Naive thymus-derived CD8-positive, alpha-beta T cell (primary cell): Measurements from ENCODE around the gene THEM5. TPM values are rescaled to one million over a fixed set of nuclear protein-coding genes. Genes with fewer than 3 reads are reported as not detected.
"Not testable (repeated sequence)": the region's sequence is repeated elsewhere in the genome, so short reads cannot be mapped to it uniquely, and the experiment has no call there.

Source experiments
- ATAC-seq, 2 donors: fragments of 150-1000 bp; cut with Tn5 transposase in 1 of 2; sonication (Bioruptor Pico), chemical (Tn5 transposase) in 1 of 2; 1 replicate in 1 of 2; 2 replicates in 1 of 2; pipeline ENCODE4 v1.10.0; 2021; ENCODE audit warnings: mild to moderate bottlenecking in 2 of 2, moderate library complexity in 2 of 2
- POLR2A ChIA-PET: fragments of 350-600 bp; sonication (Branson Sonifier 250); formaldehyde crosslinking; loops from one replicate; lab custom pipeline; 2021; ENCODE audit warnings: antibody characterized with exemption; lab: Charles Lee
- DNase-seq, 10 donors: peaks; one replicate each; pipeline versions ENCODE4 v3.0.0 to v3.0.0-alpha.2; 2020 to 2022
- H3K27ac Mint-ChIP-seq, 10 donors: one replicate each; pipeline ENCODE4 v1.8.0; 2020 to 2022; ENCODE audit warnings: mild to moderate bottlenecking in 10 of 10, mixed read lengths in 10 of 10, moderate library complexity in 4 of 10, inconsistent platforms in 1 of 10
- H3K27me3 Mint-ChIP-seq, 5 donors: one replicate each; pipeline ENCODE4 v1.8.0; 2021 to 2022; ENCODE audit warnings: mixed read lengths in 5 of 5
- H3K36me3 Mint-ChIP-seq, 3 donors: one replicate each; pipeline ENCODE4 v1.8.0; 2020 to 2022; ENCODE audit warnings: mixed read lengths in 3 of 3, mild to moderate bottlenecking in 2 of 3, inconsistent platforms in 1 of 3
- H3K4me1 Mint-ChIP-seq, 4 donors: one replicate each; pipeline ENCODE4 v1.8.0; 2021 to 2022; ENCODE audit warnings: mixed read lengths in 4 of 4
- H3K4me3 Mint-ChIP-seq, 10 donors: one replicate each; pipeline ENCODE4 v1.8.0; 2020 to 2022; ENCODE audit warnings: mild to moderate bottlenecking in 10 of 10, mixed read lengths in 10 of 10, moderate library complexity in 6 of 10, inconsistent platforms in 1 of 10
- H3K9me3 Mint-ChIP-seq, 9 donors: one replicate each; pipeline ENCODE4 v1.8.0; 2020 to 2022; ENCODE audit warnings: mixed read lengths in 9 of 9, mild to moderate bottlenecking in 3 of 9, inconsistent platforms in 1 of 9, moderate library complexity in 1 of 9
- polyA plus RNA-seq, 3 donors: library from polyadenylated mRNA; unstranded; fragments of 300-500 nt; fragmentation: Illumina TruSeq; gene quantifications; one replicate each; pipeline ENCODE4 v1.2.3, GENCODE V29; 2021
- total RNA-seq, 8 experiments: library from RNA in 2 of 8; stranded (reverse) in 2 of 8; gene quantifications; one replicate each; pipeline ENCODE4 v1.2.3 and lab custom pipeline; 2021 to 2026

THEM5 gene
- total and polyA plus RNA-seq, 5 experiments from 2014 or later: not detected

DNA sequence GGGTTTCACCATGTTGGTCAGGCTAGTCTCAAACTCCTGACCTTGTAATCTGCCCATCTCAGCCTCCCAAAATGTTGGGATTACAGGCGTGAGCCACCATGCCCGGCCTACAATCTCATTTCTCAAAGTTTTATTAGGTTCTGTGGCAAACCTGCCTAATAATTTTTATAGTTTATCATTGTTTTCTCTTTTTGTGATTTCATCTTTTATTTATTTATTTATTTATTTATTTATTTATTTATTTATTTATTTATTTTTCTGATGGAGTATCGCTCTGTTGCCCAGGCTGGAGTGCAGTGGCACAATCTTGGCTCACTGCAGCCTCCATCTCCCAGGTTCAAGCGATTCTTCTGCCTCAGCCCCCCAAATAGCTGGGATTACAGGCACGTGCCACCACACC lies 31.4 kb upstream of the THEM5 start:
- peaks cover 9 to 70% (median 15%) of the 10 kb centered on the region in 3 donors for H3K36me3 Mint-ChIP-seq
- not testable (repeated sequence) for H3K27me3 Mint-ChIP-seq, ATAC-seq, H3K4me1 Mint-ChIP-seq, H3K9me3 Mint-ChIP-seq, H3K27ac Mint-ChIP-seq, DNase-seq, H3K4me3 Mint-ChIP-seq
- POLR2A ChIA-PET: interaction anchor here (0.7 to 1.0 kb wide), 2 partner anchors 10 kb away, joined by 3 read pairs; no protein-coding TSS in a partner anchor

DNA sequence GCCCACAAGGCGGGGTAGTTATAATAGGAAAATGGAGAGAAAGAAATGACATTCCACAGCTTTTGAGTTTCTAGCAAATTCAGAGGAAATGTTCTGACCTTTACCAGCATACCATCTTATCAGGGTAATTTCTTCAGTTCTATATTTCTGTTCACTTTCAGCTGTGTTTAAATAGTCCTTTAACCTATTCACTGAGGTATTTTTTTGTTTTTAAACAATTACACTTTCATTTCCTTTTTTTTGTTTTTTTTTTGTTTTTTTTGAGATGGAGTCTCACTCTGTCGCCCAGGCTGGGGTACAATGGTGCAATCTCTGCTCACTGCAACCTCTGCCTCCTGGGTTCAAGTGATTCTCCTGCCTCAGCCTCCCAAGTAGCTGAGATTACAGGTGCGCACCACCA lies 30.9 kb upstream of the THEM5 start:
- H3K4me1 Mint-ChIP-seq, H3K9me3 Mint-ChIP-seq, H3K4me3 Mint-ChIP-seq, DNase-seq, ATAC-seq, H3K27ac Mint-ChIP-seq, H3K27me3 Mint-ChIP-seq: not testable (repeated sequence)
- POLR2A ChIA-PET: interaction anchor here (0.7 to 1.0 kb wide), 2 partner anchors 10 to 21 kb away, joined by 3 to 6 read pairs; no protein-coding TSS in a partner anchor
- peaks cover 9 to 70% (median 15%) of the 10 kb centered on the region in 3 donors for H3K36me3 Mint-ChIP-seq

GRCh38 chr1:151883898-151884297 lies 30.4 kb upstream of the THEM5 start:
- not testable (repeated sequence) for ATAC-seq

GRCh38 chr1:151882918-151883317 lies 29.4 kb upstream of the THEM5 start:
- not testable (repeated sequence) for H3K27me3 Mint-ChIP-seq, H3K4me3 Mint-ChIP-seq, DNase-seq, ATAC-seq, H3K4me1 Mint-ChIP-seq, H3K9me3 Mint-ChIP-seq
- Mint-ChIP-seq H3K36me3 (peaks cover 1 to 70% (median 9%) of the 10 kb centered on the region in 3 donors), H3K27ac (peak overlapping the region in 4 of 10 donors; percentile 15 to 77 (median 46))
- POLR2A ChIA-PET: interaction anchor here (1.0 kb wide), 1 partner anchor 11 kb away, joined by 3 read pairs; no protein-coding TSS in a partner anchor

More at GRCh38 chr1:151883898-151884297, 30.4 kb upstream of the THEM5 start:
- H3K4me3 Mint-ChIP-seq, H3K9me3 Mint-ChIP-seq, H3K27ac Mint-ChIP-seq, DNase-seq, H3K4me1 Mint-ChIP-seq, H3K27me3 Mint-ChIP-seq: not testable (repeated sequence)
- POLR2A ChIA-PET: interaction anchor here (1.0 kb wide), 1 partner anchor 22 kb away, joined by 6 read pairs; no protein-coding TSS in a partner anchor
- H3K36me3 Mint-ChIP-seq: peaks cover 4 to 65% (median 12%) of the 10 kb centered on the region in 3 donors

DNA sequence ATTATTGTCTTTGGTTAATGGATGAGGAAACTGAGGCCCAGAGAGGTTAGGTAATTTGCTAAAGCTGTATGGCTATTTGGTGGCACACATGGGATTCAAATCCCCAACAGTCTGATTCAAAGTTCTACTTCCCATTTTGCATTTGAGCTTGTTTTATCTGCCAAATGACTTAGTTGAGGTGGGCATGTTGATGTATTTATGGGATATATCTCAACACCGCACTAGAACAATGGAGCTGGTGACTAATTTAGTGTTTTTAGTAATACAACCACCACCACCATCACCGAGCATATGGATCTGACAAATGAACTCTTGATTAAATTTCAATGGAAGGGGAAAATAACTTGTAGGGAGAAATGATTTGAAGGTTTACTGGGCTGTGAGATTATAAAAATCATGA lies 29.0 kb upstream of the THEM5 start:
- H3K27me3 Mint-ChIP-seq: no peaks in the 10 kb centered on the region
- H3K9me3 Mint-ChIP-seq: no peaks in the 10 kb centered on the region
- peaks cover 0 to 67% (median 8%) of the 10 kb centered on the region in 3 donors for H3K36me3 Mint-ChIP-seq
- peaks cover 0 to 10% (median 3%) of the 10 kb centered on the region in 4 donors for H3K4me1 Mint-ChIP-seq
- peak overlapping the region in 4 of 10 donors; percentile 15 to 67 (median 34) for H3K27ac Mint-ChIP-seq
- POLR2A ChIA-PET: interaction anchor here (1.0 to 1.4 kb wide), 2 partner anchors 11 to 152 kb away, joined by 3 read pairs; no protein-coding TSS in a partner anchor
- DNase-seq: no peak
- no peak for ATAC-seq
- H3K4me3 Mint-ChIP-seq: no peak overlapping the region

GRCh38 chr1:151881479-151881878 lies 28.0 kb upstream of the THEM5 start:
- no peak for ATAC-seq
- H3K27me3 Mint-ChIP-seq: no peaks in the 10 kb centered on the region
- H3K9me3 Mint-ChIP-seq: no peaks in the 10 kb centered on the region
- no peak overlapping the region for H3K4me3 Mint-ChIP-seq
- H3K36me3 Mint-ChIP-seq: peaks cover 0 to 69% (median 3%) of the 10 kb centered on the region in 3 donors
- POLR2A ChIA-PET: interaction anchor here (1.4 kb wide), 1 partner anchor 153 kb away, joined by 3 read pairs; no protein-coding TSS in a partner anchor
- H3K27ac Mint-ChIP-seq: peak overlapping the region in 3 of 10 donors; percentile 5 to 25 (median 6)
- no peak for DNase-seq
- peaks cover 0 to 14% (median 3%) of the 10 kb centered on the region in 4 donors for H3K4me1 Mint-ChIP-seq

DNA sequence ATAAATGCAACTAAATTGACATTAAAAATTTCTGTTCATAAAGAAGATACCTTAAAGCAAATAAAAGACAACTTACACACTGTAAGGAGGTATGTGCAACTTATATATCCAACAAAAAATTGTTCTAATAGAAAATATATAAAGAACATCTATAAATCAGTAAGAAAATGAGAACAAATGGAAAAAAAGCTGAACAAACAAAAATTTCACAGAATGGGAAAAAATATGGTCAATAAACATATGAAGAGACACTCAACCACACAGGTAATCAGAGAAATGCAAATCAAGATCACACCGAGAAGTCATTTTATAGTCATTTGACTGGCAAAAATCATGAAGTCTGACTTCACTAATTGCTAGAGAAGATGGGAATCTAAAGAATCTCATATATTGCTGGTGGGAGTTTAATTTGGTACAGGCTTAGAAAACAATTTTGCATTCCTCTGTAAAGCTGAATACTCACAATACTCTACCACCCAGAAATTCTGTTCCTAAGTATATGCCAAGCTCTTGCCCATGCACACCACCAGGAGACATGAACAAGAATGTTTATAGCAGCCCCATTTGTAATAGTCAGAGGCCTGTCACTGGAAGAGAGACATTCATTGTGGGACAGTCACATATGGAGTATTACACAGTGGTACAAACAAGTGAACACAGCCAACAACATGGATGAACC lies 22.0 kb upstream of the THEM5 start:
- POLR2A ChIA-PET: no interaction called here
- ATAC-seq: no peak

GRCh38 chr1:151872776-151873175 lies 19.3 kb upstream of the THEM5 start:
- DNase-seq, H3K27me3 Mint-ChIP-seq, H3K9me3 Mint-ChIP-seq, ATAC-seq, POLR2A ChIA-PET, H3K4me3 Mint-ChIP-seq: not testable (repeated sequence)
- peaks cover 9 to 28% (median 16%) of the 10 kb centered on the region in 4 donors for H3K4me1 Mint-ChIP-seq
- H3K36me3 Mint-ChIP-seq: peaks cover 0 to 46% (median 10%) of the 10 kb centered on the region in 3 donors
- H3K27ac Mint-ChIP-seq: peak overlapping the region in 6 of 10 donors; percentile 53 to 80 (median 62)

More for the DNA sequence above, 22.0 kb upstream of the THEM5 start:
- peaks cover 0 to 63% (median 10%) of the 10 kb centered on the region in 3 donors for H3K36me3 Mint-ChIP-seq
- no peaks in the 10 kb centered on the region for H3K9me3 Mint-ChIP-seq
- H3K27me3 Mint-ChIP-seq: no peaks in the 10 kb centered on the region
- no peak overlapping the region for H3K4me3 Mint-ChIP-seq
- H3K4me1 Mint-ChIP-seq: peaks cover 12 to 19% (median 13%) of the 10 kb centered on the region in 4 donors
- peak overlapping the region in 5 of 10 donors; percentile 6 to 65 (median 27) for H3K27ac Mint-ChIP-seq
- DNase-seq: no peak

DNA sequence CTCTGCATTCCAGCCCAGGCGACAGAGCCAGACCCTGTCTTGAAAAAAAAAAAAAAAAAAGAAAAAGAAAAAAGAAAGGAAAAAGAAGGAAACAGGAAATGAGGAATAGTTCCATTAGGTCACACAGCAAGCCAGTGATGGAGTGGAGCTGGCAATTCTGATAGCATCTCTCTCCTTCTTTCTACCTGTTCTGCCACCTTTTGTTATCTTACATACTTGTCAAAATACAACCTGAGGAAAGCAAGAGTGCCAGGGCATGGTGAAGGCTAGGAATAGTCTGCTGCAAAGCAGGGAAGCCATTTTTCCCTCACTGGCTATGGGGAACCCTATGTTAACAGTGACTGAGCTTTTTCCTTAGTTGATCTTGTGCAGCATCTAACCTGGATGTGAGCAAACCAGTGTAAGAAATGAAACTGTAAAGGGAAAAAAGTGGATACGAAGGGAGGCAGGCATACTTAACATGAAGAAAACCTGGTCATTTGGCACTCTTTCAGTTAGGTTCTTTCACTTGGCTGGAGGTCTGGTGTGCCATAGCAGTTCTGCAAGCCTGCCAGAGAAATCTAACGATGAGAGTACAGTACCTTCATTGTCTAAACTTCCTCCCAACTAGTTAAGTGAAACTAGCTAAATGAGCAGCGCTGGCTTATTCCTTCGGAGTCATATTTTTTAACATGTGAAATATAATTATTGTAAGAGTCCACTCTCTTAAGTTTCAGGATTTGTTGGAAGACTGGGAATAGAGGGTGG lies 17.9 kb upstream of the THEM5 start:
- Mint-ChIP-seq H3K4me3 (no peak overlapping the region), H3K27ac (peak overlapping the region in 6 of 10 donors; percentile 1 to 74 (median 41)), H3K4me1 (peaks cover 6 to 31% (median 16%) of the 10 kb centered on the region in 4 donors), H3K36me3 (peaks cover 0 to 35% (median 10%) of the 10 kb centered on the region in 3 donors), H3K9me3 (no peaks in the 10 kb centered on the region), H3K27me3 (no peaks in the 10 kb centered on the region)
- POLR2A ChIA-PET: interaction anchor here (0.7 to 1.2 kb wide), 4 partner anchors 11 to 54 kb away, joined by 3 to 7 read pairs (median 4); no protein-coding TSS in a partner anchor
- DNase-seq: no peak
- no peak for ATAC-seq

DNA sequence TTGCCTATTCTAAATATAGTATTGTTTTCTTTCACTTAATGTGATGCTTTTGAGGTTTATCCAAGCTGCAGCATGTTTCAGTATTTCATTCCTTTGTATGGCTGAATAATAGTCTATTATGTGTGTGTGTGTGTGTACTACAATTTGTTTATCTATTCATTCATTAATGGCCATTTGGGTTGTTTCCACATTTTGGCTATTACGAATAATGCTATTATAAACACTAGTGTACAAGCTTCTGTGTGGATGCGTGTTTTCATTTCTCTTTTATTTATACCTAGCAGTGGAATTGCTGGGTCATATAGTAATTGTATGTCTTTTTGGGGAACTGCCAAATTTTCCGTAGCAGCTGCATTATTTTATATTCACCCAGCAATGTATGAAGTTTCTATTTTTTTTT lies 15.0 kb upstream of the THEM5 start:
- Mint-ChIP-seq H3K4me1 (peaks cover 0 to 16% (median 5%) of the 10 kb centered on the region in 4 donors), H3K4me3 (no peak overlapping the region), H3K9me3 (no peaks in the 10 kb centered on the region), H3K36me3 (peaks cover 0 to 9% (median 3%) of the 10 kb centered on the region in 3 donors), H3K27me3 (no peaks in the 10 kb centered on the region), H3K27ac (no peak overlapping the region)
- POLR2A ChIA-PET: no interaction called here
- no peak for ATAC-seq
- no peak for DNase-seq

DNA sequence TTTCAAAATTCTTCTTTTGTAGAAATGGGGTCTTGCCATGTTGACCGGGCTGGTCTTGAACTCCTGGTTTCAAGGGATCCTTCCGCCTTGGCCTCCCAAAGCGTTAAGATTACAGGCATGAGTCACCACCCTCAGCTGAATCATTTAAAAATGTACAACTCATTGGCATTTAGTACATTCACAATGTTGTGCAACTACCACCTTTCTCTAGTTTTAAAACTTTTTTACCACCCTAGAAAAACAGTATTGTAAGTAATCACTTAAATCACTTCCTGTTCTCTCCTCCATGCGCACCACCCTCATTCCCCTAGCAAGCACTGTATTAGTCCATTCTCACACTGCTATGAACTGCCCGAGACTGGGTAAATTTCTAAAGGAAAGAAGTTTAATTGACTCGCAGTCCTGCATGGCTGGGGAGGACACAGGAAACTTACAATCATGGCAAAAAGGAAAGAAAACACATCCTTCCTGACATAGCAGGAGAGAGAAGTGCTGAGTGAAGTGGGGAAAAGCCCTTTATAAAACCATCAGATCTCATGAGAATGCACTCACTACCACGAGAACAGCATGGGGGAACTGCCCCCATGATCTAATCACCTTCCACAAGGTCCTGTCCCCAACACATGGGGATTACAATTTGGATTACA lies 14.4 kb upstream of the THEM5 start:
- Mint-ChIP-seq H3K9me3 (no peaks in the 10 kb centered on the region), H3K4me1 (peaks cover 0 to 12% (median 5%) of the 10 kb centered on the region in 4 donors), H3K27ac (peak overlapping the region in 3 of 10 donors; percentile 11 to 61 (median 35)), H3K27me3 (no peaks in the 10 kb centered on the region), H3K36me3 (peaks cover 0 to 3% (median under 1%) of the 10 kb centered on the region in 3 donors), H3K4me3 (no peak overlapping the region)
- POLR2A ChIA-PET: no interaction called here
- ATAC-seq (no peak), DNase-seq (no peak)

DNA sequence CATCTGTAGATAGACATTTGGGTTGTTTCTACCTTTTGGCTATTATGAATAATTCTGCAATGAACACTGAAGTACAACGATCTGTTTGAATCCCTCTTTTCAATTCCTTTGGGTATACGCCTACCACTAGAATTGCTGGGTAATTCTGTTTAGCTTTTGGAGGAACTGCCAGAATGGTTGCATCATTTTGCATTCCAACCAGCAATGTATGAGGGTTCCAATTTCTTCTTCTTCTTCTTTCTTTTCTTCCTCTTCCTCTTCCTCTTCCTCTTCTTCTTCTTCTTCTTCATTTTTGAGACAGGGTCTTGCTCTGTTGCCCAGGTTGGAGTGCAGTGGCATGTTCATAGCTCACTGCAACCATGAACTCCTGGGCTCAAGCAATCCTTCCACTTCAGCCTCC lies 13.8 kb upstream of the THEM5 start:
- Mint-ChIP-seq H3K27ac (peak overlapping the region in 1 of 10 donors; percentile 61), H3K27me3 (peaks cover 0 to 1% (median 0%) of the 10 kb centered on the region in 5 donors), H3K4me1 (peaks cover 0 to 12% (median 6%) of the 10 kb centered on the region in 4 donors), H3K4me3 (no peak overlapping the region), H3K9me3 (no peaks in the 10 kb centered on the region), H3K36me3 (peaks cover 0 to 2% (median 0%) of the 10 kb centered on the region in 3 donors)
- POLR2A ChIA-PET: no interaction called here
- DNase-seq (no peak), ATAC-seq (no peak)
